Stimulated activated CD4-positive, alpha-beta T cell treated with anti-CD3 and anti-CD28 coated beads, Interleukin-1b, Interleukin-23, amount 100 ng/mL, for 24 hours (primary cell): ENCODE results near the gene PDZD2.
"Not testable (repeated sequence)": the region's sequence is repeated elsewhere in the genome, so short reads cannot be mapped to it uniquely, and the experiment has no call there.

Experiments
- DNase-seq, 4 experiments: peaks; one replicate each; pipeline ENCODE4 v3.0.0-alpha.2; 2020; ENCODE audit warnings: low read depth in 4 of 4, low spot score in 1 of 4

Gene PDZD2

DNA sequence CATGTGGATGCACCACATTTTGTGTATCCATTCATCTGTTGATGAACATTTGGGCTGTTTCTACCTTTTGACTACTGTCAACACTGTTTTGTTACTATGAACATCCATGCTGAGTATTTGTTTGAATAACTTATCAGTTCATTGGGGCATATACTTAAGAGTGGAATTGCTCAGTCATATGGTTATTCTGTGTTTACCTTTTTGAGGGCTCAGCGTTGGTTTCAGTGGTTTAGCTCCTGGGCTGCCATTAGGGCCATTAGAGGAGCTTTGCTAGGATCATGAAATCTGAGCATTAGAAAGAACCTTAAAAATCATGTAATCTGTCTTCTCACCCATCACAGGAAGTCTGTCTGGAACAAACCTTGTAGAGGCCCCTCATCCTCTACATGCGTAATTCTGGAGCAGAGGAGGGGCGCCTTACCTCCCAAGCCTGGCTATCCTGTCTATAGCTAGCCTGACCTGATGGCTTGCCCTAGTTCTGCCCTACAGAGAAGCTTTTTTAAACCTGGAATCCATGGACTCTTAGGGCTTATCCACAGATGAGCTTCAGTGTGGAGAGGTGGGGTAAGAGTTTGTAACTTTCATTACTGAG lies 92.9 kb downstream of the PDZD2 start:
- DNase-seq: no peak

- not testable (repeated sequence) for DNase-seq
Observed at GRCh38 chr5:31732821-31733220, 93.9 kb downstream of the PDZD2 start.

- no peak for DNase-seq
Observed at GRCh38 chr5:31733371-31733770, 94.4 kb downstream of the PDZD2 start.

GRCh38 chr5:31736127-31736526 lies 97.2 kb downstream of the PDZD2 start:
- DNase-seq: no peak

- no peak for DNase-seq
Observed at GRCh38 chr5:31738199-31738598, 99.3 kb downstream of the PDZD2 start.

DNA sequence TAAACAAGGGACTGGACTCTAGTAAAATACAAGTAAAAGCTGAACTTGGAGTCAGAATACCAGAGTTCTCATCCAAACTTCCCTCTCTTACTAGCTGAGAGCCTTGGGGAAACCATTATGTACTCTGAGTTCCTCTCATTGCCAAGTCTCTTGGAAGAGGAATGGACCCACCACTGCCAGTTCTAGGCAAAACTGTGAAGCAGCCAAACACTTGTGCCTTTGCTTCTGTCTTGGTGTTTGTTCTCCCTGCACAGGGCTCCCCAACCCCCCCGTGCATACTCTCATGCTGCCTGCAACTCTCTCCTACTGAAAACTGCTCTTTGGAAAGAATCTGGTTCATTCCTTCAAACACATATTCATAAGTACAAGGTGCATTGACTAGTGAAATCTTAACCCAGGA lies 102.6 kb downstream of the PDZD2 start:
- no peak for DNase-seq

DNA sequence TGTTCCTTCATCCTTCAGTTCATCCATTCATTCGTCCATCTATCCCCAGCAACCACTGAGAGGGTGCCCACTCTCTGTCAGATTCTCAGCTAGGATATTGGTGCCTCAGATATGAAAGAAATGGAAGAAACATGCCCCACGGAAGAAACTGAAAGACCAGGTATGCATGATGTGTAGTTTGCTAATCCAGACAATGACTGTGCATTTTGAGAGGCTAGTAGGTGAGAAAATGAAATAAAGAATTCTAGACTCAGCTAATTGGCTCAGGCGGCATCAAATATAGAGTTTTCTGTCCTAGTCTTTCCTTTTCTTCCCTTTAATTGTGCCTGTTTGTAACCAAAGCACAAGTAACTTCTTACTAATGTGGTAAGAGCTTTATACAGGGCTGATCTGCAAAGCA lies 104.7 kb downstream of the PDZD2 start:
- no peak for DNase-seq

DNA sequence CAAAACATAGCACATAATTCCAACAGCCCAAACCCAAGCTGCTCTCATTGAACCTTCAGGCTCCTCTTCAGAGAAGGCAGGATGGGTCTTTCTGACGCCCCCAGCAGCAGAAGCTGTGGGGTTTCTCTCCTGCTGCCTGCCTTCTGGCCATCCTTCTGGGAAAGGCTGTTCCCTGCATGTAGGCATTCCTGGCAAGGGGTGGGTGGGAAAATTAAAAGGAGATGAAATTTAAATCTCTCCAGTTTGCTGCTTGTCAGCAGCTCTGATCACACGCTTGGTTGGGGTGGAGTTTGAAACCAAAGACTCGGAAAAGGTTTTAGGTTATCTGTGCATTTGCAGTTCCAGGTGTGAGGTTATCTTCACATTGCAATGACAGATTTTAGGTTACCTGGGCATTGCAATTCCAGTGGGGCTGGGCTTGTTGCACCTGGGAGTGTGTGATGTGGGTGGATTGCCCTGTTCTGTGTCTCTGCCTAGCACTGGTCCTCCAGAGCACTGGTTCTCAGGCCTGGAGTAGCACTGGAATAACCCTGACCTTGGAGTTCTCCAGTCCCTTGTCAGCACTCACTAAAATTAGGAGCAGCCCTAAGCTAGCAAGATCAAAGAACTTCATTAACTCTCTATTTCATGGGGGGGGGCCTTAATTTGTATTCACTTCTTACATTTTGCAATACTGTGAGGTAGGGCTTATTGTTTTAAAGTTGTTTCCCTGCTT lies 109.7 kb downstream of the PDZD2 start:
- no peak for DNase-seq

- no peak for DNase-seq
Observed at GRCh38 chr5:31750215-31750614, 111.3 kb downstream of the PDZD2 start.

GRCh38 chr5:31751610-31752009 lies 112.7 kb downstream of the PDZD2 start:
- no peak for DNase-seq

DNA sequence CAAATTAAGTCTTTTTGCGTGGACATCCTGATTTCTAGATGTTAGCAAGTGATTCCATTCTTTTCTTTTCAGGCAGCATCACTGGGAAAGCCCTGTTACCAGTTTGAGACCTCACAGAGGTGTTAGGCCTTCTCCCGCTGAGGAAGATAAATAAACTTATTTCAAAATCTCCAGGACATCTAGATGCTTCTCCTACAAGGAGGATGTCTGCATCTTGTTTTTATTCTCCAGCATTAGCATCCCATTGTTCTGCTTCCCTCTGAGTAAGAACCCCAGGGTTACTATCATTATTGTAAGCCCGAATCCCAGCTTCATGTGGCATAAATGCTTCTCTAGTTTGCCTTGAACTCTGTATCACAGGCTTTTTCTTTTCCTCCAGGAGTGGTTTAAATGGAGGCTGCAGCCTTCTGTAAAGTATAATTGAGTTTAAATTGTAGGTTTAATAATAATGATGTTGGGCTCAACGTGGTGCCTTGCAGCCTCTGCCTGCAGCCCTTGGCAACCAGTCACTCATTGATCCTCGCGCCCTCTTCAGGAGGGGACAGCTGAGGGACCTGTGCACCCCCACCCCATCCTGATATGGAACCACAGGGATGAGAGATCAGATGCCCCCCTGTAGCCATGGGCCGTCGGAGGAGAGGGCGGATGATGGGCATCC lies 114.9 kb downstream of the PDZD2 start:
- DNase-seq: no peak

DNA sequence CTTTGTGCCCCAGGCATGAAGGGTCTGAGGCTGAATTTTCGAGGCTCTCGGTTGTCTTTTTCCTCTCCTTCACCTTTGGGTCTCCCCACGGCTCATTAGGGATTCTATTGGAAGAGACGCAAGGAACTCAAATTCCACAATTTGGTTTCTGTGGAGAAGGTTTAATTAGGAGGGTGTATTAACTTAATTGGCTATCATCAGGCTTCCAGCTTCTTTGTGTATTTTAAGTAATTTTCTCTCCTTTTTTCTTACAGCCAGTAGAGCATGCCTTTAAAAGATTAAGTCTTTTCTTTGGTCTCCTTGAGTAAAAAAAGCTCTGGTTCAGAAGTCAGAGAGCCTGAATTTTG lies 115.4 kb downstream of the PDZD2 start:
- DNase-seq: no peak

DNA sequence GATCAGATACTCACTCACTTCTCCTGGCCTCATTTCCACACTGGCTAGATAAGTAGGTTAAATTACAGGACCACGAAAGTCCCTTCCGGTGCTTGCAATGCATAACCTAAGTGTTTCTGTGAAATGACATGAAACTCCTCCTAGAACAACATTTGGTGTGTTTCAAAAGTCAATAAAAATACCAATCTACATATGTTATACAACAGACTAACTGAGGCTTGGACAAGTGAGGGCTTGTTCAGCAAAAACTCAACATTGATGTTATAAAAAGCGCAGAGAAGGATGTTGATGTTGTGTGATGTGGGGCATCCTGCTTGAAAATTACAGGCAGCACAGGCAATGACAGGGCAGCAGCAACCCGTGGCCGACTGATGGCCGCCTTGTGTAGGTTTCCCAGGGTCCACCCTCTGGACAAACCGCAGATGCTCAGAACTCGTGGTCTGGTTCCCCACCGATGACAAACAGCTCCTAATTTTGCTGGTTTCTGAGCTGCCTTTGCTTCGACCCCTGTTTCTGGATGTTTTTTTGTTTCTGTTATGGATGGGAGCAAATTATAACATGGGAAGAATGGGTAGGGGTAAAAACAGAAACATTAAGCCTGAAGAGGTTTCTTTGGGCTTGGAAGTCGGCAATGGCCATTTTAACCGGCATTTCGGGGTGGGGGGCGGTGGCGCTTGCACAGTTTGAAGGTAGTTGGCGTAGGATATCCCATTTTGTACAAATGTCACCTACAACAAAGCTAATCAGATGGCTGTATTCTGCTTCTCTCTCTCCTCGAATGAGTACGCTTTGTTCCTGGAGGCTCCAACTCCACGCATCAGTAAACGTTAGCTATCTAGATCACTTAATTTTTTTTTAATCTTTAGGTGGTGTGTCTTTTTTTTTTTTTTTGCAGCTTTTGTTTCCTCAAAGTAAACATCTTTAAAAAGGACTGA lies 116.1 kb downstream of the PDZD2 start:
- no peak for DNase-seq

GRCh38 chr5:31755676-31756230 lies 116.8 kb downstream of the PDZD2 start:
- no peak for DNase-seq

- DNase-seq: no peak
Observed at GRCh38 chr5:31757806-31758205, 118.9 kb downstream of the PDZD2 start.

GRCh38 chr5:31758803-31759425 lies 120.0 kb downstream of the PDZD2 start:
- DNase-seq: no peak

GRCh38 chr5:31759925-31760324 lies 121.0 kb downstream of the PDZD2 start:
- no peak for DNase-seq

DNA sequence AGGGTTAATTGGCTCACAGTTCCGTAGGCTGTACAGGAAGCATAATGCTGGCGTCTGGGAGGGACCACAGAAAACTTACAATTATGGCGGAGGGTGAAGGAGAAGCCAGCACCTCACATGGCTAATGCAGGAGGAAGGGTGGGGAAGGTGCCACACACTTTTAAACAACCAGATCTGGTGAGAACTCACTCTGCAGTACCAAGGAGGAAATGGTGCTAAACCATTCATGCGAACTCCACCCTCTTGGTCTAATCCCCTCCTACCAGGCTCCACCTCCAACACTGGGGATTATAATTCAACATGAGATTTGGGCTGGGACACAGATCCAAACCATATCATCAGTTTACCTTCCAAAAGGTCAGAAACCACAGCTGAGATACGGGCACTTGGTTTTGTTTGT lies 122.9 kb downstream of the PDZD2 start:
- no peak for DNase-seq

DNA sequence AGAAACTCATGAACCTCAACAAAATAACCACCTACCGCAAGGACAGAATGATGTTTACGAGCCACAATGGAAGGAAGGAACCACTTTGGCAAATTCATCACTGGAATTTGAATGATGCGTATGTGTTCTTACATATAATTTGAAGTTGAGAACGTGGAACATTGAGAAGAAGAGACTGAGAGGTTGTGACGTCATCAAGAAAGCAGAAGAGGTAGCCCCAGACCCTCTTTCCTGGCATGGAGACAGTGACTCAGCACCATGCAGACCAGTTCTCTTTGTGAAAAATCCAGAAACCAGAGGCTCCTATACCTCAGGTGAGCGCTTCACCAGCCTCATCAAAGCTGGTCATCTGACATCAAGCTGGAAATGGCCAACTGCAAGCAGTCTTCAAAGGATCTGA lies 124.5 kb downstream of the PDZD2 start:
- DNase-seq: no peak

DNA sequence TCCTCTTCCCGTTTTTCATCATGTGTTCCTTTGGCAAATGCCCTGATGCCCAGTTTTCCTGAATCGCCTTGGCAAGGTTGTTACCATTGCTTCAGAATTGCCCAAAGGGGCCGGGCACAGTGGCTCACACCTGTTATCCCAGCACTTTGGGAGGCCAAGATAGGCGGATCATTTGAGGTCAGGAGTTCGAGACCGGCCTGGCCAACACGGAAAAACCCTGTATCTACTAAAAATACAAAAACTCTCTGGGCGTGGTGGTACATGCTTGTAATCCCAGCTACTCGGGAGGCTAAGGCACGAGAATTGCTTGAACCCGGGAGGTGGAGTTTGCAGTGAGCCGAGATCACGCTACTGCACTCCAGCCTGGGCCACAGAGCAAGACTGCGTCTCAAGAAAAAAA lies 125.8 kb downstream of the PDZD2 start:
- DNase-seq: not testable (repeated sequence)
